Fibroblast of lung (primary cell): ENCODE data around the gene BPIFB3.
"Not testable (repeated sequence)": the region's sequence is repeated elsewhere in the genome, so short reads cannot be mapped to it uniquely, and the experiment has no call there.

Source experiments
- CTCF ChIP-seq, 2 donors: IDR thresholded peaks in 1 of 2; conservative IDR thresholded peaks in 1 of 2; 1 replicate in 1 of 2; 2 replicates in 1 of 2; pipeline ENCODE4 v1.5.1; 2011 to 2012; ENCODE audit warnings: low read length in 2 of 2, control low read depth in 1 of 2, inconsistent platforms in 1 of 2, low read depth in 1 of 2, mild to moderate bottlenecking in 1 of 2
- EZH2 ChIP-seq: IDR thresholded peaks from 2 replicates; pipeline ENCODE4 v1.5.1; 2012; ENCODE audit warnings: low read length, control low read depth, mild to moderate bottlenecking; ENCODE audit errors: missing control alignments

- not testable (repeated sequence) for TF ChIP-seq CTCF (conservative IDR thresholded peaks at IDR 0.05 in 1 of 2, IDR thresholded peaks at IDR 0.05 in 1 of 2; ENCODE audit: low read depth in 1 of 2, low read length in 2 of 2); EZH2
Measured at GRCh38 chr20:33122297-33122696, 68.6 kb downstream of the BPIFB3 start.
